Regular cardiac myocyte (primary cell): ENCODE measurements around the gene SNRNP27. TPM values are rescaled to one million over a fixed set of nuclear protein-coding genes. Genes with fewer than 3 reads are reported as not detected.

Experiments used
- total RNA-seq: library from RNA; depleted of rRNA; stranded (reverse); fragments of >200 nt; gene quantifications from 2 replicates; pipeline ENCODE4 v1.2.3, GENCODE V29; 2014

SNRNP27 gene, protein sequence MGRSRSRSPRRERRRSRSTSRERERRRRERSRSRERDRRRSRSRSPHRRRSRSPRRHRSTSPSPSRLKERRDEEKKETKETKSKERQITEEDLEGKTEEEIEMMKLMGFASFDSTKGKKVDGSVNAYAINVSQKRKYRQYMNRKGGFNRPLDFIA
- total RNA-seq: 60.3 and 71.3 TPM in 2 replicates

DNA sequence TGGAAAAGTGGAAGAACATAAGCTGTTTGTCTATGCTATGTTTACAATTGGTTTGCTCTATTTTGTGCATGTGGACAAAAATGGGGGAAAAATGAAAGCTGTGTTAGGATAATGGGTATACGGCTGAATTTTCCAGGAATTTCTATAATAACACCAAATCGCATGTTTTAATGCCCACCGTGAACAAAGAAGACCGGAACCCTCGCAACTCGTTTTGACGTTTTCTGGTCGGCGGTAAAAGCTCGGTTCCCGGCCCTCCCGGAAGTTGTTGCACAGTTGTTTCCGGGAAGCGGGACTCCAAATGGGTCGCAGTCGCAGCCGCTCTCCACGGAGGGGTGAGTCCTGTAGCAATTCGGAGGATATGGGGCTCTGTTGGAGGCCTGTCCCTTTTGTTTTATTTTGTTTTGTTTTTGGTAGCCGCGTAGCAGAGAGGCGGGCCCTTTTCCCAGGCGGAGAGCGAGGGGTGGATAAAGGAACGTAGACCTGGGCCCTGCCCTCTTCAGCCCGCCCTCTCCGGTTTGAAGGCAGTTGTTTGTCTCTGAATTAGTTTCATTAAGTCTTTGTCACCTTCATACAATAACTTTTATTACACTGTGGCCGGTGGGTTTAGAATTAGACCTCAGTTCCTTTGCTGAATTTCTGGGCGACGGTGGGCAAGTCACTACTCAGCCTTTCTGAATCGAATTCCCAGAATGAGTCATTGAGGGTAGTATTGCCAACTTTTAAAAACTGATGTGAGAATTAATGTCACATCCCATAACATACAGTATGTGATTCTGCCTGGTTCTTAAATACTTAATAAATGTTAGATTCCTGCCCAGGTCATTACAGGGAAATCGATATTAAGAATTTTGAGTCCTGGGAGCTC lies at the start of gene SNRNP27:
TSS of gene SNRNP27 (plus strand) at position 273 of the 868 bp plus-strand sequence. CDS start at position 302, 29 bp downstream.

DNA sequence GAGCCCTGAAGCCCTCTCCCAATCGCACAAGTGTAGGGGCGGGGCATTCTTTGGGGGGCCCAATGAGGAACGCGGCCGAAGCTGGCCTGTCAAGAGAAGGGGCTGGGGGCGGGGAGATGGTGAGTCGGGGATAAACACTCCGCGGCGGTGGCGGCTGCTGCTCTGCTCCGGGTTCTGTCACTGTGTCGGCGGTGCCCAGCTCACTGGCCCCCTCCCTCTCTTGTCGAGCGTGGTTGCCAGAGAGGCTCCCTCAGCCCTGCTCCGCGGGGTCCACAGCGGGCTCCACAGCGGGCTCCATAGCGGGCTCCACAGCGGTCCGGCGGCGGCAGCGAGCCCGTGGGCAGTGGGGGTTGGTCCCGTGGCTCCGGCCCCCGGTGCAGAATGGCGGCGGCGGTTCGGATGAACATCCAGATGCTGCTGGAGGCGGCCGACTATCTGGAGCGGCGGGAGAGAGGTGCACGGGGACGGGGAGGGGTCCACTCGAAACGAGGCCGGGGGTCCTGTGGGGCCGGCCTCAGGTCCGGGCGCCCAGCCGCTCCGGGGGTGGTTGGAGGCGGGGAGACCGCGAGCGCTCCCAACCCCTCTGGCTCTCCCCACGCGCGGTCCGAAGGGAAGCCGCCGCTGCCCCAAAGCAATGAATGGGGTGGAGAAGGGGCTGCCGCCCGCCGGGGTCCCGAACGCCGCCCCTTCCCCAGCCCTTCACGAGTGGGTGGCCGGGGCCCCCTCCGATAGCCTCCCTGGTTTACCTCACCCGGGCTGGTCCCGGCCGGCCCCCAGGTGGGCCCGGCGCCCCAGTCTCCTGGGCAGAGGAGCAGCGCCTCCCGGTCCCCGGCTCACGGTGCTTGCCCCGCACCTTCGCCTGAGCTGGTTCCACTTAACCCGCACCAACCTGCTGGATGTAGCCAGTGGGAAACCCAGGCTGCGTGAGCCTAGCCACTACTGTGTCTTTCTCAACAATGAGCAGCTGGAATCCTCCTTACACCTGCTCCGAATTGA lies 21.5 kb downstream of the SNRNP27 start, which contains the start of gene MXD1:
TSS of gene MXD1 (plus strand) at position 160 of the 996 bp plus-strand sequence. CDS start at position 382, 222 bp downstream.

Other genes with a start within 250 kb of the SNRNP27 start
- 43.1 and 74.6 TPM in 2 replicates for gene ANXA4, start 151.8 kb upstream of the SNRNP27 start, total RNA-seq
- gene GMCL1, start 64.3 kb upstream of the SNRNP27 start, total RNA-seq: 9.6 and 12.5 TPM in 2 replicates
- 5.0 and 6.5 TPM in 2 replicates for gene MXD1, start 21.2 kb downstream of the SNRNP27 start, total RNA-seq
- under 0.01 and 0.56 TPM in 2 replicates for gene ASPRV1, start 67.7 kb downstream of the SNRNP27 start, total RNA-seq
- gene PCBP1, start 193.5 kb downstream of the SNRNP27 start, total RNA-seq: 26.8 and 60.4 TPM in 2 replicates